NCI-H1048 (cell line): ENCODE results near the gene CCDC169.
"Not testable (repeated sequence)": the region's sequence is repeated elsewhere in the genome, so short reads cannot be mapped to it uniquely, and the experiment has no call there.

Experiments used
- DNase-seq: peaks from one replicate; lab custom pipeline; 2025; lab: John Stamatoyannopoulos, UW

Gene CCDC169

DNA sequence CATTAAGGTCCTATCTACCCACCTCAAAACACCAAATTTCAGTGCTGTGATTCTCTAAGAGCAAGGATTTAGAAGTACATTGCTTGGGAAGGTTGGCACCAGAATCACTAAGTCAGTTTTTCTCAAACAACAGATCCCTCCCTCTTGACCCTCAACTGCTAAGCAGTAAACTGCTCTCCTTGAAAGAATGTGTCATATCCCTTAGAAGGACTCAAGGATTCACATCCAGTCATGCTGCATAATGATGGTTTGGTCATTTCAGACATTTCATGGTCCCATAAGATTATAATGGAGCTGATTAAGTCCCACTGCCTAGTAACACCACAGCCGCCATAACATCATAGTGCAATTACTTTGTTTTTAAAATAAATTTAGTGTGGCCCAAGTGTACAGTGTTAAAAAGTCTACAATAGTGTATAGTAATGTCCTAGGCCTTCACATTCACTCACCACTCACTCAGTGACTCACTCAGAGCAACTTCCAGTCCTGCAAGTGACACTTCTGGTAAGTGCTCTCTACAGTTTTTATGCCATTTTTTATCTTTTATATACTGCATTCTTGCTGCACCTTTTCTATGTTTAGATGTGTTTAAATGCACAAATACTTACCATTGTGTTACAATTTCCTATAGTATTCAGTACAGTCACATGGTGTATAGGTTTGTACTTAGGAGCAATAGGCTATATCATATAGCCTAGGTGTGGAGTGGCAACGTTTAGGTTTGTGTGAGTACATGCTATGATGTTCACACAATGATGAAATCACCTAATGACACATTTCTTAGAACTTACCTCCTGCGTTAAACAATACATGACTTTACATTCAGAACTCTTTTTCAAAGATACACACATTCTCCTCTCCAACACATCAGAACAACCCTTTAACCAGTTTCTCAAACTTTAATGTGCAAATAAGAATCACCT is 15.7 kb upstream of the CCDC169 start:
- DNase-seq, result no peak

DNA sequence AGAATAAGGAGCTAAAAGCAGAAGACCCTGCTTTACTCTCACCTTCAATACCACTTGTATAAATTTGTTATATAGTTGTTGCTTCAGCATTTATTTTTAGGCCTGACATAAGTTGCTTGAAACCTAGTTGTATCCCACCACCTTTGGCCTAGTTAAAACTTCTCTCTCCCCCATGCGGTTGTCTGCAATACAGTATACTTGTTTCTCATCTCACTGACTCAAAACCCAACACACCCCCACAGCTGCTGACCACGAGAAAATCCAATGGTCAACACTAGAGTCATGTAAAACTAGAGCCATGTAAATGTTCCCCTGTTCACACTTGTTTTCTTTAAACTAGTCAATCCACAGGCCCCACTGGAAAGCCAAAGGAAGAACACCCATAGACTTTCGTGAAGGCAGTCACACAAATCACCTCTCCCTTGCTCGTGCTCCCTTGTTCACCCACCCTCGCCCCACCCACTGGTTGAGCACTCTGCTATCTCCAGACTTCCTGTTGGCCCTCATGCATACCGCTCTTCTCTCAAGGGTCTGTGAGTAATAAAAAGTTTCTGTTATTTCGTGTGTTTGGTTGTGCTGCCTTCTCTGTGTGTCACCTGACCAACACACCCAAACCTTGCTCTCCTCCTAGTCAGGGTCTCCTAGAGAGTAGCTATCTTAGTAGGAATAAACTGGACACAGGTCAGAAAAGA is 12.9 kb upstream of the CCDC169 start:
- DNase-seq, result no peak

DNA sequence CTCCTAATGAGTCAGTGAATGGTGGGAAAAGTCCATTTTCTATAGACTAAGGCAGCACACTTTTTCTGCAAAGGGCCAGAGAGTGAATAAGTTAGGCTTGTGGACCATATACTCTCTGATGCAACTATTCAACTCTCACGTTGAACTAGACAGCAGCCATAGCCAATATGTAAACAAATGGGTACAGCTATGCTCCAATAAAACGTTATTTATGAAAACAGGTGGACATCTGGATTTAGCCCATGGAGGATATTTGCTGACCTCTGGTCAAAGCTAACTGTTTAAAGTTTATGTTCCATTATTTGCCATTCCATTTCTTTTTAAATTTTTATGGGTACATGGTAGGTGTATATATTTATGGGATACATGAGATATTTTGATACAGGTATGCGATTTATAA is 4.7 kb upstream of the CCDC169 start:
- no peak for DNase-seq

DNA sequence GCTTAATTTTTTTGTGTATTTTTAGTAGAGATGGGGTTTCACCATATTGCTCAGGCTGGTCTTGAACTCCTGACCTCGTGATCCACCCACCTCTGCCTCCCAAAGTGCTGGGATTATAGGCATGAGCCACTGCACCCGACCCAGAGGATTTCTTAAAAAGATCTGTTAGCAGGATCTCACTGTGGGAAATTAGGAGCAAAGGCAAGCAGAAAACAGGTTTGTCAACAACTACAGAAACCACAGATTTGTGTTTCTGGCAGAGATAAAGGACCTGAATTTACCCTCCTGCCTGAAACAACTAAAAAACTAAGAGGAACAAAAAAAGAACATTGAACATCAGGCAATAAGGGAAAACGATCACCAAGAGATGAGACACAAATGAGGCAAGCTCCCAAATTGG is 1.9 kb upstream of the CCDC169 start:
- not testable (repeated sequence) for DNase-seq

DNA sequence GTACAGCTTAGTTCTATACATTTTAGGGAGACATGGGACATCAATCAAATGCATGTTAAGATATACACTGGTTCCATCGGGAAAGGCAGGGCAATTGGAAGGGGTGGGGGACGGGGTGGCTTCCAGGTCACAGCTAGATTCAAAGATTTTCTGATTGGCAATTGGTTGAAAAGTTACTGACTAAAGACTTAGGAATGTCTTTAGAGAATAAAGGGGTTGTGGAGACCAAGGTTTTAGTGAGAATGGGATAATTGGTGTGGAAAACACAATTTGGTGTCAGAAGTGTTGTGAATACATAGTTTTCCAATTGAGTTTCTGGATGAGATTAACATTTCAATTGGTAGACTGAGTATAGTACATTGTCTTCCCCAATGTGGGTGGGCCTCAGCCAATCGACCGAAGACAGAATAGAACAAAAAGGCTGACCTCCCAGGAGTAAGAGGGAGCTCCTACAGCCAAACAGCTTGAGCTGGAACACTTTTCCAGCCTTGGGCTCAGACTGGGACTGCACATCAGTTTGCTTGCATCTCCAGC is 988 bp upstream of the CCDC169 start:
- DNase-seq, result no peak

DNA sequence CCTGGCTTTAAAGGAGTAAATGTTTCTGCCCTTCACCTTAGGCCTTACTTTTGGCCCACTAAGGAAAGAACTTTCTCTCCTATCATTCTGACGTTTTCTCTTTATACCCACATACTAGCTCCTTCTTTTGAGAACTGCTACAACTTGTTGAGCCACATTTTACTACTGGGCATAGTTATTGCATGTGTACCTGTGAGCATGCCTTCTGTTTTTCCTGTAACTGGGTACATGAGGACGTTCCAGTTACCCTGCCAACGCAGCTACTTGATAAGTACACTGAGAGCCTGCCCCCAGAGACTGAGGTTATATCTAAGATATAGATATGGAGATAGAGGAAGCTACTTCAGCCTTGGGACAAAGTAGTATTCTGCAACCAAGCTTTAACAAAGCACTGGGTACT is 3.5 kb downstream of the CCDC169 start:
- DNase-seq, result no peak

DNA sequence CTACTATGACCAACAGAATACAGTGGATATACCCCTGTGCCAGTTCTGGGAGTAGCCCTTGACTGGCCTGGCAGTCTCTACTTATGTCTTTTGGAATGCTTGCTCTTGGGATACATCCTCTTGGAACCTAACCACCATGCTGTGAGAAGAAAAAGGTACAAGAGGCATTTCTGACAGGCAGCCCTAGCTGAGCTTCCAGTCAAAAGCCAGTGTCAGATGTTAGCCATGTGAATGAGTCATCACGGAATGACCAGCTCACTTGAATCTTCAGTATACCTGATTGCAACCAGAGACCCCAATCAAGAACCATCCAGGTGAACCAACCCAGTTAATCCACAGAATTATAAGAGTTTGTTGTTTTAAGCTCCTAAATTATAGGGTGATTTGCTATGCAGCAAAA is 4.1 kb downstream of the CCDC169 start:
- no peak for DNase-seq

DNA sequence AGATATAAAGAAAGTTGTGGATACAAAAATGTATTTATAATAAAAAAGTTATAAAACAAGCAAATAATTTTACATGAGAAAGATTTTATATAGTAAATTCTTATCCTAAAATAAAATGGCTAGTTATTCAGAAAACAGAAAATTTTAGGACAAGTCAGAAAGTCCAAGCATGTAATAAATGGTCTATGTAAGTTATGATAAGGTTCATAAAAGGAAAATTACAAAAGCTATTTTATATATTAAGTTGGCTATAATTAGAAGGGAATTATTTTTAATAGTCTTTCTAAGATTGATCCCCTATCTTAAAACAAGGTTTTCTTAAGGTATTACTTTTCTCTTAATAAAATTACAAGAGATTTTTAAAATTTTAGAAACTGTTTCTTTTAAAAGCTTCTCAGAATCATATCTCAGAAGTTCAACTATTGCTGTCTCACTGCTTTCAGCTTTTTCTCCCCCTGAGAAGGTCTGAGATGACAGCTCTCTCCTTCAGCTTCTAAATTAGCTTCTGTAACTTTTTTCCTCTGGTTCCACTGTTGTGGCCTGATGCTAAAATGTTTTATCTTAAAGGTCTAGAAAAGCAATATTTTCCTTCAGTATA is 8.7 kb downstream of the CCDC169 start:
- no peak for DNase-seq

DNA sequence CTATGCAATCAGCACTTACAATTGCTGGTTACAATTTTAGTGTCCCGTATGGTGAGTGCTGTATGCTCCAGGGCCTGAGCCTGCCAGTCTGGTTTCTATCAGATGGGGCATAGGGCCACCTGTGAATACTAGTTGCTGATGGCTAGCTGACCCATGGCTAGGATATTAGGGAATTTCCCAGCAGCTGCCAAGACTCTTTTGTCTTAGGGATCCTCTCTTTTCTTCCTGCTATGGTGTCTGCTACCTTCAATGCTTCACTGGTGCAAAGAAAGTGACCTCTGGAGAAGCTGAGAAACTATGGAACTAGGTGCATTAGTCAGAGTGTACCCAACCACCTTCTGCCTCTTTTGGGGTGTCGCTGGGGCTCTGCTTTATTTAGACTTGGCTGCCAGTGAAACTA is 11.6 kb downstream of the CCDC169 start:
- no peak for DNase-seq

DNA sequence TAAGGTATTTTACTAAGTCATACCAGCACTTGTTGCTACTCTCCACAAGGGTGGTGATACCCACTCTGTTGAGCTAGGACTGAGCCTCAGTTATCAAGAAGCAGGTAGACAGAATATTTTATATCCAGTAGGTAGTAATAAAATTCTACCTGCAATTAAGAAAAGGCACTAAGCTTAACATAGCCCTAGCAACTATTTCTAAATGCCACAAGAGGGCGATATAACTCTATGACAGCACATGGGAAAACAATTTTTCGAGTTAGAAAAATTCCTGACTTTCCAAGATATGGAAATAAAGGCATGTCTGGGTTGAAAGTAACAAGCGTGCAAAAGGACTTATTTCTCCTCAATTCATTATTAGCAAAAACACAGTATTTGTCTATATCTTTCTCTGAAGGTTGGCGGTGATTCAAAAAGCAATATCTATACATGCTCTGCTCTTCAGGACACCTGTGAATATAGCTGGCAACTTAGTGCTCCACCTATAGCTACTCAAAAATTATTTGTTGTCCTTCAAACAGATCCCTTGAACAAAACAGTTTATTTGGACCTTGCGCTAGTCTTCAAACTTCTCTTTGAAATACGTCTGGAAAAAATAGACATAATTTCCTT is 14.7 kb downstream of the CCDC169 start:
- DNase-seq, result no peak

DNA sequence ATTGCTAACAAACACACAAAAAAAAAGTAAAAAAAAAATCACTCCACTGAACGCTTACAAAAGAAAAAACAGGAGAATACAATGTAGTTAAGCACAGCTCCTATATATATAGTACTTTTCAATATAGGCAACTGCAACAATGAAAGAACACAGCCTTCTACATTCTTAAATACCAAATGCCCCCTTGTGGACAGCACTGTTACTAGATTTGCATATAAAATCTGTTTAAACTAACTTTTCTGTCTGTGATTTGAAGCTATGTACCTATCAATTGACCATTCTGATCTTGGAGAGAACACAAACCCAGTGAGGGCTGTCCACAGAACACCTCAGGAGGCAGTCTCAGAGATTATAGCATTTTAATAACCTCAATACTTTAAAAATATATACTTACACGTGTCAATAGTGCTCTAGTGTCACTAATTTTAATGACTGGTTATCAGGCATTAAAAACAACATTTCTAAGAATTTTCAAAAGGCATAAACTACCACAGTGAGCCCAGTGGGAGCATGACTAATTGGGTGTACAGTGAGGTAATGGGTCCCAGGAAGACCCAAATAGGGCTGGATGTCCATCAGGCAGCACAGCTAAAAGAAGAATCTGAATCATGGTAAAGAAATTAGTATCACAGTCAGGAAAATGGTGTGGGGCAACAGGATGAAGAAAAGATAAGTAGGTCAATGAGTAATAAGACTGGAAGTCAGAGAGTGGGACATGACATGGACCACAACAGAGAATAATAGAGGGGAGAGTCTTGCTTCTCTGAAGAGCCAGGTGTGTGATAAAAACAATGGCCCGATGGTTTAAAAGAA is 22.2 kb downstream of the CCDC169 start:
- DNase-seq, result no peak

DNA sequence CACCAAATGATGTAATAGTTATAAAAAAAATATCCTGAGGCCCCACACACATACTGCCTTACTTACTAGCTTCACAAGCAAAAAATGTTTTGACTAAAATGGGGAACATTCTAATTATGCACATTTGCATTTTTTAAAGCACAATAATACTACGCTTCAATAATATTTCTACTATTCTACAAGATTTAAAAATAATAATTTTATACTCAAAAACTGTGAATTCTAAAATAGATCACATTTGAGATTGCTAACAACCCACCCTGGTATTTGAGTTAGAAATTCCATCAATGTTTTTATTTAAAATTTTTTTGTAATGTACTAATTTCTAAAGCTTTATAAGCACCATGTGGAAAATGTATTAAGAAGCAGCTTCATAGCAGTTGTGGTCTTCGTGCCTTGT is 24.2 kb downstream of the CCDC169 start:
- DNase-seq, result no peak

DNA sequence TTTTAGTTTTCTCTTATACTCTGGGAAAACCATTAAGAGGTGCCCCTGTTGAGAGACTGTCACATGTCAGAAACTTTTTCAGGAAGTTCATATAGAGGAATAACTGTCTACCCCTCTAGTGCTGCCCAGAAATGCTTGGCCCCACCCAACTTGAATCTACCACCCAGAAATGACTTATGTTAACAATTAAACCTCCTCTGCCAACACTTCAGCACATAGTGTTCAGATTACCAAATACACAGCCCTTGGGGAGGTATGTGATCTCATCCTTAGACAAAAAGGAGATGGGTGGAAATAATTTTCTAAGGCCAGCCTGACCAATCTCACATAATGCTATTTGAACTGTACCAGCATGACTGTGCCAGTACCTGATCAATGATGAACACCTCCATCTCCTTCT is 35.6 kb downstream of the CCDC169 start:
- DNase-seq, result no peak

DNA sequence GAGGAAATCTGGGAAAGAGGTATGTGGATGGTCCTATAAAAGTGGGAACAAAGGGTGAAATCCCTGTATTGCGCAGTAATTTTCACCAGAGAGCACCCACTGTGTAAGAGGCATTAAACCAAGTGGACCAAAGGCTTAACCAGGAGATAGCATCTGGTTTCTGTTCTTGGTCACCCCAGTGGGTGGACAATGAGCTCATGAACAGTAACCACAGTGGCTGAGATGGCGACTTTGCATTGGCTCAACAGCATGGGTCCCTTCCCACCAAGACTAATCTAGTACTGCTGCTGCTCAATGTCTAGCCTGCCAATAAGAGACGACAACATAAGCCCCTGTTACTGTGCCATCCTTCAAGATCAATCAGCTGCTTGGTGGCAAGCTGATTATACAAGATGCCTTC is 36.6 kb downstream of the CCDC169 start:
- DNase-seq, result no peak

DNA sequence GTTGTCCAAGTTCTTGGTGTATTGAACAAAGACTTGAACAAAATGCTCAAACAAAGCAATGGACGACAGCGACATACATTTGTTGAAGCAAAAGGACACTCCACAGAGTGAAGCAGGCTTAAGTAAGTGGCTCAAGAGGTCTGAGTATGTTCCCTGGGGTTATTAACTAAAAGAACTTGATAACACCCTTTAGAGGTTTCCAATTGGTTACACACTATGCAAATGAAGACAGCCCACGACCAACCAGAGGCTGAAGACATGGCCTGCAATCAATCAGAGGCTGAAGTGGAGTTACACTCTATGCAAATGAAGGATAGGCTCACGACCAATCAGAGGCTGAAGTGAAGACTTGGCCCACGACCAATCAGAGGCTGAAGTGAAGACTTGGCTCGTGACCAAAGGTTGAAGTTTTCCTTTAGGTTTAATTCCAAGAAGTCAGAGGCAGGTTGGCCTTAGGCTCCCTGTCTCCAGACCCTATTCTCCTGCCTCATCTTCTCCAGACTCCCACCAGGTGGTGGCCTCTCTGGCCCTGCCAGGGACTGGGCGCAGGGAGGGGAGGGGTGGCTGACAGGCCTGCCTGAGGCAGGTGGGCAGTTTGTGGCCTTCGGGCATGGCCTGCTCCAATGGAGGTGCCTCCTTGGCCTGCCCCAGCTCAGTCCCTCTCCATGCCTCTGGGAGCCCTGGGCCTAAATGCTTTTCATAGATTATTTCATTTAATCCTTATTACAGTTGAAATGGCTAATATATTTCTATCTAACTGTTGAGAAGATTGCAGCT is 38.1 kb downstream of the CCDC169 start:
- no peak for DNase-seq

DNA sequence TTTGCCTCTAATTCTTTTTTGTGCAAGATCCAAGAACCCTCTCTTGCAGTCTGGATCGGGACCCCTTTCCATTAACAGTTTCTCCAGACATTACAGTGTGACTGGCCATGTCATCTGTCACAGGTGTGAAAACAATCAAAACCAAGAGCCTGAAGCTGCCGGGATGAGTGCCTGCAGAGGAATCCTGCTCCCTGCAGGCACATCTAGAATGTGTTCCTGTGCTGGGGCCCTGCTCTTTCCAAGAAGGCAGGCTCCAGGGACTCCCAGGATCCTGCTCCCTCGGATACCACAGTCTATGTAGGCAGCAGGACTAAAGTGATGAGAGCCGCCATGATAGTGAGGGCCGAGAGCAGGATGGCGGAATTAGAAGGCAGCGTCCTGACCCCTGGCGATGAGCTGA is 38.8 kb downstream of the CCDC169 start:
- DNase-seq, result no peak

DNA sequence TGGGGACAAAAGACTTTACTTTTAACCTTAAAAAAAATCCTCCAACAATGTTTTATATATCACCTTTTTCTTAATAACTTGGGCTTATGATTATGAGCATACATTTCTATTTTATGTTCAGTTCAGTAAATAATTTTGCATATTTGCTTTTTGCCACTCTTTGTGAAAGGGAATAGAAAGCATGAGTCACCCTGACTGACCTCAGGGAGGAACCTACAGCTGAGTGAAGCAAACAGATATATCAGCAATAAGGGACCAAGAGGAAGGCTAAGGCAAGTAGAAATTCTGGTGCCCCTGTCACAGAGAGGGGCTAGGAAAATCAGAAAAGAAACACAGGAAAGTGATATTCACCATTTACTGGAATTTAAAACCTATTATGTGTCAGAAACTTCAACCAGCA is 46.1 kb downstream of the CCDC169 start:
- DNase-seq, result no peak

DNA sequence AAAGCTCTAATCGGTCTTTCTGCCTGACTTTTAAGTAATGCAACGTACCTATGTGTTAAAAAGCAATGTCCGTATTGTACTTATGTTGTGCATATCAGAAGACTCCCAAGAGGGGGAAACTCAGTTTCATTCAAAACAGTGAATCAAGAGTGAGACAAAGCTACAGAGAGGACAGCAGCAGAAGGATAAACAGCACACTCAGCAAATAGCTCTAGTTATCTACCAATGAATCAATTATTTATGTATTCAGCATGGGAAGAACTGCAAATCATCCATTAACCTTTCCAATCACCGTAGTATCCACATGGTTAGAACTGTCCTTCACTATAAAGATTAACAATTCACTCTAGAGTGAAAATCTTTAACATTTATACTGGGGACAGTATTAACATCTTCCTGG is 46.6 kb downstream of the CCDC169 start:
- DNase-seq, result no peak

DNA sequence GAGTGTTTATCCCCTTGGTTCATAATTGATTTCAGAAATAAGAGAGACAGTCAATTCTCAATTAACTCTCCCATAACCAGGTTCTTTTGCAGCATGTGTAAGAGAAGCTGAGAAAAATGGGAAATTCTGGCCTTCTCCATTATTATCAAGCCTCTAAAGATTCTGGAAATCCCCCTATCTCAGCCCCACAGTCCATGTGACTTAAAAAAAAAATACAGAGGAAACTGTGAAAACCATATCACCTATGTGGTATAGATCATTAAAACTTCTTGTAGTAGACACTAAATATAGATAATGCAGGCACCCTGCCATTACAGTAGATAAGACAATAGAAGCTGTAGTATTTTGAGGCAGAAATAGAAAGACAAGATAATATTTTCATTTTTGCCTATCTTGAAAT is 48.9 kb downstream of the CCDC169 start:
- no peak for DNase-seq

DNA sequence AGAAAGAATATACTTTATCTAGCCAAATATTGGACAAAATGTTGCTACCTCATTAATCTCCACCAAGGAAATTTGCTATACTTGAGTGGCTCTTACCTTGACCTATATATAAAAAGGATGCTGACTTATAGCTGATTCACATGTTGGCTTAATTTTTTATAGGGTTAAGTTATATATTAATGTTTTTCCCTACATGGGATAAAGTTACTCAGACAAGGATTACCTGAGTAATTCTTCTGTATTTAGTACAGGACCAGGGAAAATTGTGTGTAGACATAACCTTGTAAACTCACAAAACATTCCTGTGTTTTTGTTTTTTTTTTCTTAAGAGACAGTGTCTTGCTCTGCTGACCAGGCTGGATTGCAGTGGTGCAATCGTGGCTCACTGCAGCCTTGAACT is 52.6 kb downstream of the CCDC169 start:
- no peak for DNase-seq

DNA sequence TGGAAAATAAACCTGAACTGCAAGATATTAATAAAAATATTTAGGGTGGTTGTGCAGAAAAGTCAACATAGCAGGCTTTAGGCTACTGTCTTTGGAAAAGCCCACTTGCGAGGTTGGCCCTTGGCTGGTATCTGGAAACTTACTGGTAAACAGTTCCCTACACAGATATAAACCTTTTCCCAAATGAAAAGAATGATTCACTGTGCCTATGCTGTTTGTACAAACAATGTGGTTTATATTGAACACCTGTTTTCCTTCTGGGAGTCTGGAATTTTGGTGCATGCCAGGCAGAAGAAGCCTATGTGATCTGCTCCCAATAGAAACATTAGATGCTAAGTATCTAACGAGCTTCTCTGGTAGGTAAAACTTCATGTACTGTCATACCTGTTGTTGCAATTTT is 53.5 kb downstream of the CCDC169 start:
- no peak for DNase-seq
